ENCODE data around the gene STX18.

DNA sequence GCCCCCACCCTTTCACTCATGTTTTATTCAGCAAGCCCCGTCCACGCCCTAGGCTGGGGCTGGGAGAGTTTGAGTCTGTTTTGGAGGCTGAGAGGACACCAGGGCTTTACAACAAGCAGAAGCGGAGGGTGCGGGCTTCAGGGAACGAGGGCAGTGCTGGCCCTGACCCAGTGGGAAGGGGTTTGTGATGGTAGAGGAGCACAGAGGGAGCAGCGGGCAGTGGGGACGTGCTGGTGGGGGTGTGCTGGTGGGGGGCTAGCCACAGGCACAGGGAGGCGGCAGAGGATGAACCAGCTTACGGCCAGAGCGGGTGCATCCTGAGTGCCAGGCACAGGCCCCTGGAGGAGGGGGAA is 128.5 kb downstream of the STX18 start:
- TF ChIP-seq EZH2 (IDR thresholded peaks at IDR 0.05; ENCODE audit: insufficient read depth, low read length), result no peak
- TF ChIP-seq, protein P1, sequence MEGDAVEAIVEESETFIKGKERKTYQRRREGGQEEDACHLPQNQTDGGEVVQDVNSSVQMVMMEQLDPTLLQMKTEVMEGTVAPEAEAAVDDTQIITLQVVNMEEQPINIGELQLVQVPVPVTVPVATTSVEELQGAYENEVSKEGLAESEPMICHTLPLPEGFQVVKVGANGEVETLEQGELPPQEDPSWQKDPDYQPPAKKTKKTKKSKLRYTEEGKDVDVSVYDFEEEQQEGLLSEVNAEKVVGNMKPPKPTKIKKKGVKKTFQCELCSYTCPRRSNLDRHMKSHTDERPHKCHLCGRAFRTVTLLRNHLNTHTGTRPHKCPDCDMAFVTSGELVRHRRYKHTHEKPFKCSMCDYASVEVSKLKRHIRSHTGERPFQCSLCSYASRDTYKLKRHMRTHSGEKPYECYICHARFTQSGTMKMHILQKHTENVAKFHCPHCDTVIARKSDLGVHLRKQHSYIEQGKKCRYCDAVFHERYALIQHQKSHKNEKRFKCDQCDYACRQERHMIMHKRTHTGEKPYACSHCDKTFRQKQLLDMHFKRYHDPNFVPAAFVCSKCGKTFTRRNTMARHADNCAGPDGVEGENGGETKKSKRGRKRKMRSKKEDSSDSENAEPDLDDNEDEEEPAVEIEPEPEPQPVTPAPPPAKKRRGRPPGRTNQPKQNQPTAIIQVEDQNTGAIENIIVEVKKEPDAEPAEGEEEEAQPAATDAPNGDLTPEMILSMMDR (IDR thresholded peaks at IDR 0.05; ENCODE audit: insufficient read depth, low read depth, low read length), result no peak

All from astrocyte (in vitro differentiated cells and primary cell).